Measurements from ENCODE around the gene ZDHHC7. TPM values are rescaled to one million over a fixed set of nuclear protein-coding genes. Genes with fewer than 3 reads are reported as not detected.

ZDHHC7 gene
- total RNA-seq, 2 donors from 2014 or later: 17.5 to 39.2 TPM

DNA sequence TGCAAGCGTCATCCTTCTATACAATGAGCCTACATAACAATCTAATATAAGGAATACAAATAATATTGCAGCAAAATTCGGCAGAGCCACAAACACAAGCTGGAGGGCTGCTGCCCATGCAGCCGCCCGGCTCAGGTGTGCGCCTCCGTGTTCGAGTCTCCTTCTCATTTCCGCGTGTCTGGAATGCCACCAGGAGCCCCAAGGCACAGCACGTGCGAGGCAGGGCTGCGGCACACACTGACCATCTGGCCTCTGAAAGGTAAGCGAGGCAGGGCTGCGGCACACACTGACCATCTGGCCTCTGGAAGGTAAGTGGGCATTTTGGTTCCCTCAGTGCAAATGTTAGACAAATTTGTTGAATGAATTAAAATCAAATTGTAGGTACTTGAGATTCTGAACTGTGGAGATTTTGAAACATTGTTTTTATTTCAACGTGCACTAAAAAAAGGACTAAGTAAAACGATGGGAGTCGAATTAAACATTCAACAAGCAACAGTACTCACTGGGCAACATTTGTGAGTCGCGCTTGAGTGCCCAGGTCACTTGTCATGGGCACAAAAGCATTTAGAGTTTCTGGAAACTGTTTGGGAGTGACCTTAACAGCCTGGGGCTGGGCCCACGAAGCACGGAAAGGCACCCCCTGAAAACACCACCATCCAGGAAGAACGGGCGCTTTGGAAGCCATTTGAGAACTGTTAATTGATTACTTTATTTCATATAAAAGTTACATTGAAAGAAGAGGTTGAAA is 37.4 kb downstream of the ZDHHC7 start:
- ATAC-seq (no peak), DNase-seq (no peak)
- TF ChIP-seq, protein P1, sequence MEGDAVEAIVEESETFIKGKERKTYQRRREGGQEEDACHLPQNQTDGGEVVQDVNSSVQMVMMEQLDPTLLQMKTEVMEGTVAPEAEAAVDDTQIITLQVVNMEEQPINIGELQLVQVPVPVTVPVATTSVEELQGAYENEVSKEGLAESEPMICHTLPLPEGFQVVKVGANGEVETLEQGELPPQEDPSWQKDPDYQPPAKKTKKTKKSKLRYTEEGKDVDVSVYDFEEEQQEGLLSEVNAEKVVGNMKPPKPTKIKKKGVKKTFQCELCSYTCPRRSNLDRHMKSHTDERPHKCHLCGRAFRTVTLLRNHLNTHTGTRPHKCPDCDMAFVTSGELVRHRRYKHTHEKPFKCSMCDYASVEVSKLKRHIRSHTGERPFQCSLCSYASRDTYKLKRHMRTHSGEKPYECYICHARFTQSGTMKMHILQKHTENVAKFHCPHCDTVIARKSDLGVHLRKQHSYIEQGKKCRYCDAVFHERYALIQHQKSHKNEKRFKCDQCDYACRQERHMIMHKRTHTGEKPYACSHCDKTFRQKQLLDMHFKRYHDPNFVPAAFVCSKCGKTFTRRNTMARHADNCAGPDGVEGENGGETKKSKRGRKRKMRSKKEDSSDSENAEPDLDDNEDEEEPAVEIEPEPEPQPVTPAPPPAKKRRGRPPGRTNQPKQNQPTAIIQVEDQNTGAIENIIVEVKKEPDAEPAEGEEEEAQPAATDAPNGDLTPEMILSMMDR (IDR thresholded peaks at IDR 0.05): no peak
- no peak for TF ChIP-seq POLR2A (IDR thresholded peaks at IDR 0.05)
- no peaks in the 10 kb centered on the region for H3K27me3 ChIP-seq
- WGBS, 2 donors: 87 to 88% methylated on average over 22 to 23 of the region's 23 CpGs
- peaks cover 30% of the 10 kb centered on the region for H3K4me1 ChIP-seq
- intact Hi-C loops (cut with DNase I): loop anchor here (10.0 kb wide), 1 partner anchor 111 kb away; no protein-coding TSS in a partner anchor
- no peaks in the 10 kb centered on the region for H3K9me3 ChIP-seq
- no peak overlapping the region for H3K4me3 ChIP-seq
- peaks cover 10 to 11% of the 10 kb centered on the region in 2 donors for H3K36me3 ChIP-seq (replicated peaks in 1 of 2; ENCODE audit: insufficient read depth in 1 of 2, low read depth in 2 of 2)
- no peak overlapping the region for H3K27ac ChIP-seq

DNA sequence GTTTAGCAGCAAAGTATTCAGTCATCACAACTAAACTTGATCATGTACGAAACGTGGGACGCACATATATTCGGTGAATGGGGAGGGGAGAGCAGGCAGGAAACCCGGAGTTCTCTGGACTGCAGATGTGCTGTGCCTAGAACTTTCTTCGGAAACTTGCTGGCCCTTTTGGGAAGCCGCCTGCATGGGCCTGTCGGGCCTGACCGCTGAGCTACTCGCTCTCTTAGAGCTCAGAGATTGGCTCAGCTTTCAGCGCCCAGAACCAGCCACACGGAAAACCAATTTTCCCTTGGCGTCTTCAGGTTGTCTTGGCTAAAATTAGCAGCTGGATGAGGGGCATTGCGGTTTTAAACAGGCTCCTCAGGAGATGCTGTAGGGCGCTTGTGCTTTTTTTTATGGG is 38.1 kb downstream of the ZDHHC7 start:
- intact Hi-C loops (cut with DNase I): loop anchor here (10.0 kb wide), 1 partner anchor 112 kb away; no protein-coding TSS in a partner anchor
- Histone ChIP-seq H3K27me3 (no peaks in the 10 kb centered on the region), H3K9me3 (no peaks in the 10 kb centered on the region), H3K27ac (peak overlapping the region in 3 of 4 donors; percentile 16 to 62 (median 26)), H3K4me1 (peaks cover 30% of the 10 kb centered on the region), H3K36me3 (replicated peaks in 1 of 2; ENCODE audit: insufficient read depth in 1 of 2, low read depth in 2 of 2) (peaks cover 10 to 11% of the 10 kb centered on the region in 2 donors), H3K4me3 (no peak overlapping the region)
- WGBS, 2 donors: 92% methylated on average over 14 to 15 of the region's 15 CpGs
- ATAC-seq (no peak), DNase-seq (no peak)
- TF ChIP-seq POLR2A (IDR thresholded peaks at IDR 0.05): no peak

DNA sequence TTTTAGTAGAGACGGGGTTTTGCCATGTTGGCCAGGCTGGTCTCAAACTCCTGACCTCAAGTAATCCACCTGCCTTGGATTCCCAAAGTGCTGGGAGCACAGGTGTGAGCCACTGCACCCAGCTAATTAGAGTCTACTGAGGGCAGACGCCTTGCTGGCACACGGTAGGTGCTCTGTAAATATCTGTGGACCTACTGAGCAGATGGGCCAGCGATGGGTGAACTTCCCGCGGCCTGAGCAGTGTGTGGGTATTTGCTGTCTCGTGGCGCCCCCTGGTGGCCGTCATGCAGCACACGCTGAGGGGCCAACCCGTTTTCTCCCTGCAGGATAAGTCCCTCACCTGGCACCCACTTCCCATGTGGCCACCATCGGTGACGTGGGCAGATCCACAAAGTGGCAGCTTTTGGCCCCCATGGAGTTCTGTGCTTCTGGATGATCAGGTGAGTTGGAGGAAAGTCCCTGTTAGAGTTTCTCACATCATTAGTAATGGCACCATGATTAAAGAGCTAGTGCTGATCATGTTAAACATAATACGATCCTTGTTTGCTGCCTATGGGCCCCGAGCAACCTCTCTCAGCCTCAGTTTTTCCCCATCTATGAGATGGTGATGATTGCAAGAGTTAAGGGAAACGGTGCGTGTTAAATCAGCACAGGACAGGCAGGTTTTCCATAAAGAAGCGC is 40.7 kb downstream of the ZDHHC7 start:
- WGBS, 2 donors: 13 to 23% methylated on average over 8 to 18 of the region's 18 CpGs

DNA sequence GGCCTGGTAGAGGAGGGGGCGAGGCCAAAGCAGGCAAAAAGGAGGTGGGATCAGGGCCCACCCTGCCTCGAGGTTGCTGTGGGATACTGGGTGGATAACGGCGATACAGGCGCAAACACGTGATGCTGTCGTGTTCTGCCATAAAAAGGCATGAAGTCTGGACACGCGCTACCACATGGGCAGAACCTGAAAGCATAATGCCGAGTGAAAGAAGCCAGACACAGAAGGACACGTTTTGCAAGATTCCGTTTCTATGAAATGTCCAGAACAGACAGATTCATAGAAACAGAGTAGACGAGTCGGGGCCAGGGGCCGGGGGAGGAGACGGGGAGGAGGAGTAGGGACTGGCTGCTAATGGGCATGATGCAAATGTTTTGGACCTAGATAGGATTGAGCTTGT is 43.5 kb downstream of the ZDHHC7 start:
- H3K27me3 ChIP-seq: no peaks in the 10 kb centered on the region
- TF ChIP-seq POLR2A (IDR thresholded peaks at IDR 0.05): no peak
- TF ChIP-seq, protein P1 (IDR thresholded peaks at IDR 0.05): no peak
- DNase-seq (no peak), ATAC-seq (no peak)
- no peak overlapping the region for H3K27ac ChIP-seq
- no peaks in the 10 kb centered on the region for H3K9me3 ChIP-seq
- WGBS, 2 donors: 80 to 83% methylated on average over 16 of the region's 16 CpGs
- H3K36me3 ChIP-seq (replicated peaks in 1 of 2; ENCODE audit: insufficient read depth in 1 of 2, low read depth in 2 of 2): no peaks in the 10 kb centered on the region
- intact Hi-C loops (cut with DNase I): loop anchor here (2.0 kb wide), 1 partner anchor 41 kb away; no protein-coding TSS in a partner anchor
- H3K4me1 ChIP-seq: peaks cover 8% of the 10 kb centered on the region
- H3K4me3 ChIP-seq: no peak overlapping the region

More for the DNA sequence above, 40.7 kb downstream of the ZDHHC7 start:
- intact Hi-C loops (cut with DNase I): loop anchor here (10.0 kb wide), 1 partner anchor 114 kb away; no protein-coding TSS in a partner anchor
- Histone ChIP-seq H3K36me3 (replicated peaks in 1 of 2; ENCODE audit: insufficient read depth in 1 of 2, low read depth in 2 of 2) (peaks cover 2 to 8% of the 10 kb centered on the region in 2 donors), H3K27ac (no peak overlapping the region), H3K4me3 (no peak overlapping the region), H3K27me3 (no peaks in the 10 kb centered on the region), H3K4me1 (peaks cover 12% of the 10 kb centered on the region), H3K9me3 (no peaks in the 10 kb centered on the region)
- DNase-seq: peak; percentile 78 to 86 (median 84)
- no peak for TF ChIP-seq POLR2A (IDR thresholded peaks at IDR 0.05)
- TF ChIP-seq, protein P1 (IDR thresholded peaks at IDR 0.05): peak; percentile 90 to 96 (median 93)
- ATAC-seq: peak; percentile 76

Data from body of pancreas (tissue), 4 donors.